Caco-2 (cell line): Measurements from ENCODE around the gene PTPA. TPM values are rescaled to one million over a fixed set of nuclear protein-coding genes. Genes with fewer than 3 reads are reported as not detected.
A peak's percentile ranks its signal among the peaks of the same experiment; 100 is the strongest.

Experiments
- BruUV-seq: library from RNA; stranded (reverse); fragments of 400-500 nt; replicated peaks from 2 replicates; lab custom pipeline; 2021; lab: Mats Ljungman, UMichigan
- CTCF ChIA-PET: fragments of 300-600 bp; sonication (Branson Sonifier 250); formaldehyde crosslinking; loops from one replicate; lab custom pipeline; 2022; ENCODE audit warnings: antibody characterized with exemption; lab: Charles Lee
- POLR2A ChIA-PET: fragments of 300-600 bp; sonication (Branson Sonifier 250); formaldehyde crosslinking; loops from one replicate; lab custom pipeline; 2022; ENCODE audit warnings: antibody characterized with exemption; lab: Charles Lee
- DNase-seq, 2 experiments: peaks; one replicate each; pipeline versions ENCODE4 v3.0.0 to v3.0.0-alpha.2; 2020 to 2022
- H3K27me3 ChIP-seq: replicated peaks from 2 replicates; pipeline ENCODE4 v1.6.0; 2011; ENCODE audit warnings: low read length; ENCODE audit not compliant: control insufficient read depth, insufficient read depth
- H3K36me3 ChIP-seq: 2 replicates; pipeline ENCODE4 v1.5.1; 2011; ENCODE audit warnings: low read length; ENCODE audit not compliant: control insufficient read depth, insufficient read depth
- H3K4me1 ChIP-seq: fragments of 250-450 bp; sonication (Bioruptor Pico); 2 replicates; pipeline ENCODE4 v1.5.1; 2020; ENCODE audit warnings: mild to moderate bottlenecking
- H3K4me3 ChIP-seq: 2 replicates; pipeline ENCODE4 v1.5.1; 2011; ENCODE audit warnings: low read depth, mild to moderate bottlenecking, control low read depth, low read length
- H3K9me3 ChIP-seq: fragments of 250-450 bp; sonication (Bioruptor Pico); 2 replicates; pipeline ENCODE4 v1.5.1; 2020; ENCODE audit warnings: mild to moderate bottlenecking, moderate library complexity
- H3K27ac Mint-ChIP-seq: one replicate; pipeline ENCODE4 v1.8.0; 2022; ENCODE audit warnings: mixed read lengths; ENCODE audit not compliant: unreplicated experiment
- H3K27me3 Mint-ChIP-seq: one replicate; pipeline ENCODE4 v1.8.0; 2022; ENCODE audit warnings: mixed read lengths; ENCODE audit not compliant: insufficient read depth, unreplicated experiment
- H3K36me3 Mint-ChIP-seq: one replicate; pipeline ENCODE4 v1.8.0; 2022; ENCODE audit warnings: mild to moderate bottlenecking, mixed read lengths; ENCODE audit not compliant: insufficient read depth, unreplicated experiment
- H3K4me1 Mint-ChIP-seq: one replicate; pipeline ENCODE4 v1.8.0; 2022; ENCODE audit warnings: low read depth, mixed read lengths; ENCODE audit not compliant: unreplicated experiment
- H3K4me3 Mint-ChIP-seq: one replicate; pipeline ENCODE4 v1.8.0; 2022; ENCODE audit warnings: mild to moderate bottlenecking, moderate library complexity, mixed read lengths; ENCODE audit not compliant: unreplicated experiment
- H3K9me3 Mint-ChIP-seq: one replicate; pipeline ENCODE4 v1.8.0; 2022; ENCODE audit warnings: mixed read lengths; ENCODE audit not compliant: unreplicated experiment
- intact Hi-C: fragments of 100-400 bp; cut with micrococcal nuclease; formaldehyde crosslinking; loops from one replicate; pipeline ENCODE4 v1.10.0; 2022; ENCODE audit not compliant: unreplicated experiment
- total RNA-seq: library from RNA; stranded (reverse); gene quantifications from 2 replicates; pipeline ENCODE4 v1.2.3, GENCODE V29; 2022
- TF ChIP-seq, protein P1 (sequence below), 2 experiments: fragments of 200-600 bp in 1 of 2; IDR thresholded peaks; 1 replicate in 1 of 2; 2 replicates in 1 of 2; pipeline versions ENCODE4 v1.5.1 to v1.8.0; 2011 to 2022; ENCODE audit warnings: antibody characterized with exemption in 1 of 2, control low read depth in 1 of 2, inconsistent platforms in 1 of 2, low read depth in 1 of 2, low read length in 1 of 2, mild to moderate bottlenecking in 1 of 2, moderate library complexity in 1 of 2; ENCODE audit not compliant: insufficient read depth in 1 of 2, severe bottlenecking in 1 of 2, unreplicated experiment in 1 of 2

The PTPA gene
- total RNA-seq, 1 experiment from 2014 or later: 100 TPM

DNA sequence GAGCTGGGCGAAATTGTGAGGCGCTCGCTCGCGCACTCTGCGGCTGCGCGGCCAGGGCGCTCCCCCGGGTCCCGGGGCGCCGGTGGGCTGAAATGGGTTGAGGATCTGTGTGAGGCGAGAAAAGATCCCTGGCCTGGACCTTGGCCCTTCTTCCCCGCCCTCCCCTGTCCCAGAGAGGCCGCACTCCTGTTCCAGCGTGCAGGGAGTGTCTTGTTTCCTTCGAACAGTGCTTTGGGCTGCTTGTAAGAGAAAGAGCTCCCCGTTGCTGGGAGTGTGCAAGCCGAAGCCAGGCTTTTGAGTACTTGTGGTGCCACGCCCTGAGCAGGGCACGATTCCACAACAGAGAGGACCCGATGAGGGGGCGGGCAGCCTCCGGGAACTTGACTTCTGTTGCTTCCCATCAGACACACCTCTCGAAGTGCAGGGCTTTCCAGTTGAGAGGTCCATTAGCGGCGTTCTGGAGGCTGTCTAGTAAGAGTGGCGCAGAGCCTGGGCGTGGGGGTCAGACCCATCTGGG, 29.8 kb upstream of the PTPA start:
- H3K27me3 ChIP-seq: no peaks in the 10 kb centered on the region
- H3K27me3 Mint-ChIP-seq: no peaks in the 10 kb centered on the region
- peak overlapping the region; percentile 86 for H3K4me3 Mint-ChIP-seq
- POLR2A ChIA-PET: interaction anchor here (0.6 to 1.7 kb wide), 4 partner anchors 22 to 302 kb away, joined by 3 to 4 read pairs (median 3); partner anchors contain the start of genes SH3GLB2 and SPOUT1
- H3K36me3 Mint-ChIP-seq: peaks cover 13% of the 10 kb centered on the region
- H3K27ac Mint-ChIP-seq: peak overlapping the region; percentile 80
- TSS peak; percentile 66 for BruUV-seq
- peaks cover 5% of the 10 kb centered on the region for H3K4me1 Mint-ChIP-seq
- peaks cover 14% of the 10 kb centered on the region; the same call in 1 of the 2 replicates for H3K4me1 ChIP-seq
- H3K9me3 ChIP-seq: no peaks in the 10 kb centered on the region
- intact Hi-C loops: loop anchor here (1.0 kb wide), 2 partner anchors 29 to 53 kb away; partner anchors contain the start of genes CRAT and SH3GLB2
- no peaks in the 10 kb centered on the region for H3K9me3 Mint-ChIP-seq
- DNase-seq: no peak
- TF ChIP-seq, protein P1, sequence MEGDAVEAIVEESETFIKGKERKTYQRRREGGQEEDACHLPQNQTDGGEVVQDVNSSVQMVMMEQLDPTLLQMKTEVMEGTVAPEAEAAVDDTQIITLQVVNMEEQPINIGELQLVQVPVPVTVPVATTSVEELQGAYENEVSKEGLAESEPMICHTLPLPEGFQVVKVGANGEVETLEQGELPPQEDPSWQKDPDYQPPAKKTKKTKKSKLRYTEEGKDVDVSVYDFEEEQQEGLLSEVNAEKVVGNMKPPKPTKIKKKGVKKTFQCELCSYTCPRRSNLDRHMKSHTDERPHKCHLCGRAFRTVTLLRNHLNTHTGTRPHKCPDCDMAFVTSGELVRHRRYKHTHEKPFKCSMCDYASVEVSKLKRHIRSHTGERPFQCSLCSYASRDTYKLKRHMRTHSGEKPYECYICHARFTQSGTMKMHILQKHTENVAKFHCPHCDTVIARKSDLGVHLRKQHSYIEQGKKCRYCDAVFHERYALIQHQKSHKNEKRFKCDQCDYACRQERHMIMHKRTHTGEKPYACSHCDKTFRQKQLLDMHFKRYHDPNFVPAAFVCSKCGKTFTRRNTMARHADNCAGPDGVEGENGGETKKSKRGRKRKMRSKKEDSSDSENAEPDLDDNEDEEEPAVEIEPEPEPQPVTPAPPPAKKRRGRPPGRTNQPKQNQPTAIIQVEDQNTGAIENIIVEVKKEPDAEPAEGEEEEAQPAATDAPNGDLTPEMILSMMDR (IDR thresholded peaks at IDR 0.05; ENCODE audit: insufficient read depth in 1 of 2, low read depth in 1 of 2, low read length in 1 of 2, severe bottlenecking in 1 of 2, unreplicated experiment in 1 of 2): no peak
- CTCF ChIA-PET: interaction anchor here (0.6 to 1.7 kb wide), 7 partner anchors 16 to 263 kb away, joined by 3 to 14 read pairs (median 3); partner anchors contain the start of genes ENDOG and SH3GLB2
- no peaks in the 10 kb centered on the region for H3K36me3 ChIP-seq
- peak overlapping the region; percentile 70 for H3K4me3 ChIP-seq

DNA sequence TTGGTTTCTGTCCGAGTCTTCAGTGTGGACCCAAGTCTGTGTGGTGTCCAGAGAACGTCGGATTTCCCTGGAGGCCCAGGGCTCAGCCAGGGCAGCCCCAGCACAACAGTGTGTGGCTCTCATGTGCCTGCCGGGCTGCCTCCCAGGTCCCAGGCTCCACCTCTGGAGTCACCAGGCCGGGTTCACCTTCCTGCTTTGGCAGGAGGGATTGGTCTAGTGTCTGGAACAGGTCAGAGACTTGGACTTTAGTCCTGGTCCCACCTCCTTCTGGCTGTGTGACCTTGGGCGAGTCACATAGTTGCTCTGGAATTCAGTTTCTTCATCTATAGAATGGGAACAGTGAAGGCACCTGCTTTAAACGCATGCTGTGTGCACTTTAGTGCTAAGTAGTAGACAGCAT, 27.1 kb upstream of the PTPA start:
- Mint-ChIP-seq H3K27me3 (no peaks in the 10 kb centered on the region), H3K27ac (no peak overlapping the region), H3K9me3 (no peaks in the 10 kb centered on the region), H3K36me3 (peaks cover 13% of the 10 kb centered on the region), H3K4me1 (peaks cover 5% of the 10 kb centered on the region), H3K4me3 (no peak overlapping the region)
- Histone ChIP-seq H3K9me3 (no peaks in the 10 kb centered on the region), H3K4me1 (peaks cover 8% of the 10 kb centered on the region; the same call in 1 of the 2 replicates), H3K4me3 (no peak overlapping the region), H3K27me3 (no peaks in the 10 kb centered on the region), H3K36me3 (no peaks in the 10 kb centered on the region)
- ChIA-PET CTCF (no interaction called here), POLR2A (no interaction called here)
- TF ChIP-seq, protein P1 (IDR thresholded peaks at IDR 0.05; ENCODE audit: insufficient read depth in 1 of 2, low read depth in 1 of 2, low read length in 1 of 2, severe bottlenecking in 1 of 2, unreplicated experiment in 1 of 2): no peak
- intact Hi-C loops: no loop called here
- no peak for DNase-seq
- BruUV-seq: no TSS peak

DNA sequence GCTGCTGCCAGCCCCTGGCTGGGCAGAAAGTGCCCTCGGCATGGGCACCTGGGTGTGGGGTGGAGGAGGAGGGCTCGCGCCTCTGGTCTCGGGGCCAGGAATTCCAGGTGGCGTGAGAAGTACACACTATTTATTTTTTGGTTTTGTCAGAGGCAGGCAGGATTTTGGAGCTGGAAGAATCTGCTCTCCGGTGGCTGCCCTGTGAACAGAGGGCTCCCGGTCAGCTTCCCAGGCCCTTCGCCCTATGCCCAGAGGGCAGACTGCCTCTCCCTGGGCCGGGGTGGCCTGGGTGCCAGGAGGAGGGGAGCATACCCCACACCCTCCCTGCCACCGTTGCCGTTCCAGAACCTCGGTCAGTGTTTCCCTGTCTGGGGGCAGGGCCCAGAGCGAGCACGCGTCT, 22.0 kb upstream of the PTPA start:
- Mint-ChIP-seq H3K9me3 (no peaks in the 10 kb centered on the region), H3K4me3 (no peak overlapping the region), H3K27ac (no peak overlapping the region), H3K27me3 (no peaks in the 10 kb centered on the region), H3K4me1 (no peaks in the 10 kb centered on the region), H3K36me3 (peaks cover 14% of the 10 kb centered on the region)
- no peak for DNase-seq
- POLR2A ChIA-PET: interaction anchor here (0.5 kb wide), 1 partner anchor 81 kb away, joined by 6 read pairs; no protein-coding TSS in a partner anchor
- BruUV-seq: no TSS peak
- CTCF ChIA-PET: no interaction called here
- Histone ChIP-seq H3K4me1 (no peaks in the 10 kb centered on the region), H3K27me3 (no peaks in the 10 kb centered on the region), H3K36me3 (no peaks in the 10 kb centered on the region), H3K9me3 (no peaks in the 10 kb centered on the region), H3K4me3 (no peak overlapping the region)
- intact Hi-C loops: no loop called here
- TF ChIP-seq, protein P1 (IDR thresholded peaks at IDR 0.05; ENCODE audit: insufficient read depth in 1 of 2, low read depth in 1 of 2, low read length in 1 of 2, severe bottlenecking in 1 of 2, unreplicated experiment in 1 of 2): no peak
